Superior temporal gyrus (tissue), 1 donor: ENCODE measurements around the gene PAM.
"Not testable (repeated sequence)": the region's sequence is repeated elsewhere in the genome, so short reads cannot be mapped to it uniquely, and the experiment has no call there.

Experiments used
- DNase-seq: peaks from one replicate; pipeline ENCODE4 v3.0.0-alpha.2; 2016; ENCODE audit errors: extremely low spot score

PAM gene

GRCh38 chr5:102901424-102902134, 146.5 kb downstream of the PAM start:
- no peak for DNase-seq

- no peak for DNase-seq
These were observed 147.0 kb downstream of the PAM start for GRCh38 chr5:102902135-102902448.

- no peak for DNase-seq
These were observed 147.5 kb downstream of the PAM start for GRCh38 chr5:102902647-102903046.

DNA sequence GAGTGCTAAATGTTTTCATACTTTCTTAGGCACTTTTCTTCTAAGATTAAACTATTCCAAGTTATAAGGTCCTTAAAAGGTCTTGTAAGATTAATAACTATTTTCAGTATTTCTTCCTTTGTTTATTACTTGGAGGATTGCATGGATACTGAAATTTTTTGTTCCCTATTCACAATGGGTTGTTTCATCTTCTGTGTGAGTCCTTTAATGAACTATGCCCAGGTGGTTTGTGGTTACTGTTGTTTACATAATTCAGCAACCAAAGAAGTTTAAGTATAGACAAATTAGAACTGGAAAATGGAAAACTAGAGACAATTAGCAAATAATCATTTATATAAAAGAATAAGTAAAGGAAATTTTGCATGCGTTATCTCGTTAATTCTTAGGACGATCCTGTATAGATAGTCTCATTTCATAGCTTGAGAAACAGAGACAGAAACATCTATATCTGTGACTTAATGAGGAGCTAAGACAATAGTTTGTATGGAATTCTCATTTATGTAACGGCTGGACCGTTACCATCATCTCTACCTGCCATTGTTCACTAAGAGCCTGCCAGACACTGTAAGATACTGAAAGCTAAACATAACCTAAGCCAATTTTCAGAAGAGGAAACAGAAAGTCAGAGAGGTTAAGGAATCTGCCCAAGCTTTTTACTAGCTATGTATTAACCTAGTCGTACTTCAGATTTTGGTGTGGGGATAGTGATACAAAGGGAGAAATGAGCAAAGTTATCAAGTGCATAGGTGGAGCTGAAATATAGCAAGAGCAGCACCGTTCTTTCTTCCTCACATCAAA, 148.2 kb downstream of the PAM start:
- DNase-seq, result no peak

DNA sequence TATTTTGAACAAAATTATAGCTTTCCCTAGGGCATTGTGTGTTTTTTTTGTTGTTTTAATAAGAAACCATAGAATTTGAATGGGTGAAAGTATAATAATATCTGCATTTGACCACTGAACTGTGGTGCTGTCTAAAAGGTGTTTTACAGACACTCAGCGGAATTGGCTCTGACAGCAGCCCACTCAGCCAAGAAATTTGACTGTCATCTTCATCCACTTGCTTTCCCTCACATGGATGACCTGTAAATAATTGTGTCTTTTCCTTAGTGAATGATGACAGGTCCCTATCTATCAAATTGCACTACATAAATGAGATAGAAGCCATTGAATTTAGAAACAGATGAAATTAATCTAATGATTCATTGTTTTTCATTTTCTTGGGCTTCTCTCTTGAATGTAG, 150.0 kb downstream of the PAM start:
- no peak for DNase-seq

GRCh38 chr5:102907099-102907498, 152.0 kb downstream of the PAM start:
- DNase-seq, result not testable (repeated sequence)

GRCh38 chr5:102910240-102911226, 155.4 kb downstream of the PAM start:
- DNase-seq, result no peak

DNA sequence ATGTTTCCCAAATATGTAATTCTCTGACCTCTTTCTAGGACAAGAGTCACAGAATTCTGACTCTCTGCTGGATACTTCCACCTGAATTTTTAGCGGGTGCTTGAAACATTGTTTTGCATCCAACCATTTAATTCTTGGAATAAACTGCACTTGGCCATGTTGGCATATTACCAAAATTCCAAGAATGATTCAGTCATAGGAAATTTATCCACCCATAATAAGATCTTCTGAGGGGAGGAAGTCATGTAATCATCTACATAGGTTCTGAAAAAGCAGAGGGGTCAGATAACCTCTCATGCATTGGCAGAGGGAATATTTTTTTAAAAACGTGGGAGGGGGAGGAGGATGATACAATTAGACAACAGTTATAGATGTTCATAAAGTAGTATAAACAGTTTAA, 156.9 kb downstream of the PAM start:
- DNase-seq, result no peak

DNA sequence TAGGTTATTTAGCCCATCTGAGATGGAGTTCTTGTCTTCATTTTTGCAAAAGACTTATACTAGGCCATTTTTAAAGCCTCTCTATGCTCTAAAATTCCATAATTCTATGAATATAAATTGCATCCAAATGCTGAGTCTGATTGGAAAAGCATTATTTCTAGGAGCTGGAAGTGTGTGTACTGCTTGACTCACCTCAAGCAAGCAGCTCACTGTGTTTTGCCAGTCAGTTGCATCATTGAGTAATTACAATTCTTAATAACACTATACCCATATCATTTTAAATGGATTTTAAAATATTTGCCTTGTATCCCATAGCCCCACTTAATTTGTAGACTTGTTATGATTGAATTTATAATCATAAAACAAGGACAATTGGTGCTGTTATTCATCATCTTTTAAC, 161.0 kb downstream of the PAM start:
- DNase-seq, result no peak

DNA sequence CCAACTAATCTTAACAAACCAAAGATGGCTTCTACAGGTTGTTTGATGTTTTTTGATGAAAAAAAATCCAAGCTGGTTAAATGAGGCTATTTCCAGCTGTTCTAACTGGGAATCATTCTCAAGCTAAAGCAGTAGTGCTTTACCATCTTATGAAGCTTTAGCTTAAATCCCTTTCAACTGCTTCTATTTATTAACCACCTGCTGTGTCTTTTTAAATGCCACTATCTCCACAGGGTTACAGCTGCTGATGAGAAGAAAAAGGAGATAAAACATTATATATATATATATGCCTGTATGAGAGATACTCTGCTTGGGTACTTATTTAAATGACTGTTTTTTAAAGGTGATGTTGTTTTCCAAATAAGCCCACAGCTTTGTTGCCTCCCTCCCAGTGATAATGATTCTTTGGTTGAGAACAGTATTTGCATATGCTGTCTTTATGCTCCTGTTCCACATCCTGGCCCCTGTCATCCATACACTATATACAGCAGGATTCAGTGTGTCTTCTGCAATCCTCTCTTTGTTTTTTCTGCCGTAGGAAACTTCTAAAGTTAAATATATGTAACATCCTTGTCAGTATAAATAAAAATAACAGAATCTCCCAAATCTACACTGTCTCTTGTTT, 164.0 kb downstream of the PAM start:
- DNase-seq, result no peak

GRCh38 chr5:102920762-102921161, 165.7 kb downstream of the PAM start:
- DNase-seq, result no peak

DNA sequence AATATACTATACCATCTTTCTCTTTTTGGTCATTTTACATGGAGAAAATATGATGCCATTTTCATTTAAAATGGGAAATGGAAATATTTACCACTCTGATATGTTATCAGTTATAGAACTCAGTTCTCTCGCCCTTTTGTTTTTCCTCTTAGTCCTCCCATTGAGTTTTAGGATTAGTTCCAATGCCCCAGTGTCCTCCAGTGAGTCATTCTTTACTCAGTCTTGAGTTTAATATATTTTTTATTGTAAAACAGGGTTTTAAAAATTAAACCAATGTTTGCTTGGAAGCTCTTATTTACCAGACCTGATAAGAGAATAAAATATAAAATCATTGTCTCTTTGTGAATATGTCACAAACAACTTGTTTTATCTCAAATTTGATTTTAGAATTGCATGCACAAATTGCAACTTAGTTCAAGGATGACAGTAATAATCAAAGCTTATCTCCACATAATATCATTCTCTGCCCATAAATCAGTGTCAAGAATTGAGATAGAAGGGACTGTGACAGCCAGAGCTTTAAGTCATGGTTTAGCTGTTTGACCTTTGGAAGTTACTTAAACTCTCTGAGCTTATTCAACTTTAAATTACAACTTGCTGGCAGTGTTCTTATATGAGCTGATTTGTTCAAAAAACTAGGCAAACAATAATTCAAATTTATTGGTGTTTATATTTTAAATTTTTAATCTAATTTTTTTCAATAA, 166.4 kb downstream of the PAM start:
- no peak for DNase-seq

GRCh38 chr5:102922111-102922720, 167.1 kb downstream of the PAM start:
- no peak for DNase-seq

- no peak for DNase-seq
These were observed 167.8 kb downstream of the PAM start for GRCh38 chr5:102922799-102923477.

DNA sequence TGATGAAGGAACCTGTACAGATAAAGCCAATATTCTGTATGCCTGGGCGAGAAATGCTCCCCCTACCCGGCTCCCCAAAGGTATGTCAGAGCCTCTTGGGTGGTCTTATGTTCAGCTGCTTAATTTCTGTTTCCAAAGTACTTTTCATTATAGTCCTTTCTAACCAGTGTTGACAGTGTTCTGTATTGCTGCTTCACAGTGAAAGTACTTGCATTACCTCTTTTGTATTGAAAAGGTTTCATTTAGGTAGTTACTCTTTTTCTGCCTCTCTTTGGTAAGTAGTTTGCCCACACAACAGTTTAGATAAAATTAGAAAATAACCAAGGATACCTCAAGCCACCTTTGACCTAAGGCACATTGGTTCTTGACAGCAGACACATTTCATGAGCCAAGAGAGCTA, 169.9 kb downstream of the PAM start:
- no peak for DNase-seq

DNA sequence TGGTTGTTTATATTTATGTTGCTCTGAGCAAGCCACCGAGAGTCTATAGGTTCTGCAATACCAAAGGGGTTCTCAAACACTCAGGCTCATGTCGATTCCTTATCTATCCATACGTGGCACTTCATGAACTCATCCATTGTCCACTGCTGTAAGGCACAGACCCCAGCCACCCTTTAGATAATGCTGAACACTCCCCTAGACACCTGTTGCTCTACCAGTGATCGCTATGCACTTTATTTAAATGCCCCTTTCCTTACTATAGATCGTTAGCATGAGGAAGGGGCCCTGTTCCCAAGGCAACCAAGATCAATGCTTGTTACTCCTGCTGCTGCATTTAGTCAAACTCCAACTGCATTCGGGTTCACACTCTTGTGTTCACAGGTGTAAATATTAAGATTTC, 171.9 kb downstream of the PAM start:
- DNase-seq, result no peak

DNA sequence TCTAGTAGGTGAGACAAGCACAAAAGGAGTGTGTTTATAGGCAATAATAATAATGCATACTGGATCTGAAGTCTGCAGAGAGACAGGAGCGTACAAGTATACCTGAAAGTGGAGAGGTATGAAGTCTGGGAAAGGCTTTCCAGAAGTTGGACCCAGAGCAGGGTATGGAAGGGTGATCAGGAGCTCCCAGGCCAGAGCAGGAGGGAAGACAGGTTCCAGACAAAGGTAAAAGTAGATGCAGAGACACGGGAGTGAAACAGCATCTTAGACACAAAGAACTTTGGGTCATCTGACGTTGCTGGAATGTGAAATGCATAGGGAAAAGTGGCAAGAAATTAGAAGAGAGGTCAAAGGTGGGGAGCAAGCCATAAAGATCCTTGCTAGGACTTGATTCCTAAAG, 175.1 kb downstream of the PAM start:
- no peak for DNase-seq

DNA sequence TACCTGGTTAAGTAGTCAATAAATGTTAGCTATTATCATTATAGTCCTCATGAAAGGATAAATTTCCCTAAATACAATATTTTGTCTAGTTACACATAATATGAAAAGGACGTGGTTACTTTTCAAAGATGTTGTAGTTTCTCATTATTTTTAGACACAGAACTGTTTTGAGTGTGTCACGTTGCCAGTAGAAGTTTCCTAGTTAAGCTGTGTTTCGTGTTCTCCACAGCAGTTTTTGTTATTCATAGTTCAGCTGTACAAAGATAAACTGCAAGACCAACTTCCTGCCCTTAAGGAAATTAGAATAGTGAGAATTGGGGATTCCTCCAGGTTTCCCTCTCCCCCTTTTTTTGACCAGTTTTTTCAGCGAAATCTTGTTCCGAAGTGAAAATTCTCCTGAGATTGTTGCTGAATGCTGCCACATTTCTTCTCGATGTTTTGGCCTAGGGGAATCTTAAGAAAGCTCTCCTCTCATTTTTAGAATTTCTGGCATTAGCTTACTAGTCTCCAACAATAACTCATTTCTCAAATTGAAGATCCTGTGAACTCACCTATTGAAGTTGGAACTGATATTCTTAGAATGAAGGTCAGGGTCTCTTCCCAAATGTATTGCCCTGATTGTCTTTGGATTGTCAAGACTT, 176.1 kb downstream of the PAM start:
- DNase-seq, result no peak

DNA sequence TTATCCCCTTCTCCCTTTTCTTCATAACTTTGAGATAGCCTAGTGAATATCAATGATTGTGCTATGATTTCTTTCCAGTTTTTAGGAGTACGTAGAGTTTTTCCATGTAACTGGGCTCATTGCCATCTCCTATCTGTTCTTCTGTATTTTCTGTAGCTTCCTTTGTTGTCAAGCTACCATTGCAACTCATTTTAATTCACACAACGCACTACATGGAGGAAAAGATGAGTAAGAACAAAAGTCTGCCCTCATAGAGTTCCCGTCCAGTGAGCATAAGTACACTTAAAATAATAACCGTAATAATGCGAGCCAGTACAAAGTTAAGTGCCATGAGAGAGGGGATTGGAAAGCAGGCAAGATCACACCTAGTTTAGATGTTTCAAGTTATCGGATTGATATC, 177.7 kb downstream of the PAM start:
- DNase-seq, result no peak

DNA sequence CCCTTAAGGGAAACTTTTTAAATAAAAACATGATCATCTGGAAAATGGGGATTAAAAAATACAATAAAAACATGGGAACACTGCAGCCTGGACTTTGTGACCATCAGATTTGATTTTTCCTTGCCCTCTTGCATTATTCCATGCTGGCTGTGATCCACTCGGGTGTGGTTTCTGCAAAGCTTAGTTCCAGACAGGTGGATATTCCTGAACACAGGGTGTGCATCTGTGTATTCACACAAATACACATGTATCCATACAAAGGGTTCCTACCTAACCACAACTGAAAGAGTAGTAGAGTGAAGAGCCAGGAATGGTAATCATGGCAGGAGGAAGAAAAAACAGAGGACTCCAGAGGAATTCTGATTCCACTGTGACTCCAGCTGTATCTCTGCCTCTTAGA, 178.2 kb downstream of the PAM start:
- no peak for DNase-seq
